GM19467 (cell line): ENCODE data around the gene ASF1B.
A peak's percentile ranks its signal among the peaks of the same experiment; 100 is the strongest.

Experiments used
- ATAC-seq: cut with Tn5 transposase; IDR thresholded peaks from one replicate; pipeline ENCODE4 v1.9.1; 2021; ENCODE audit warnings: mild to moderate bottlenecking, moderate library complexity; ENCODE audit not compliant: unreplicated experiment

The ASF1B gene

DNA sequence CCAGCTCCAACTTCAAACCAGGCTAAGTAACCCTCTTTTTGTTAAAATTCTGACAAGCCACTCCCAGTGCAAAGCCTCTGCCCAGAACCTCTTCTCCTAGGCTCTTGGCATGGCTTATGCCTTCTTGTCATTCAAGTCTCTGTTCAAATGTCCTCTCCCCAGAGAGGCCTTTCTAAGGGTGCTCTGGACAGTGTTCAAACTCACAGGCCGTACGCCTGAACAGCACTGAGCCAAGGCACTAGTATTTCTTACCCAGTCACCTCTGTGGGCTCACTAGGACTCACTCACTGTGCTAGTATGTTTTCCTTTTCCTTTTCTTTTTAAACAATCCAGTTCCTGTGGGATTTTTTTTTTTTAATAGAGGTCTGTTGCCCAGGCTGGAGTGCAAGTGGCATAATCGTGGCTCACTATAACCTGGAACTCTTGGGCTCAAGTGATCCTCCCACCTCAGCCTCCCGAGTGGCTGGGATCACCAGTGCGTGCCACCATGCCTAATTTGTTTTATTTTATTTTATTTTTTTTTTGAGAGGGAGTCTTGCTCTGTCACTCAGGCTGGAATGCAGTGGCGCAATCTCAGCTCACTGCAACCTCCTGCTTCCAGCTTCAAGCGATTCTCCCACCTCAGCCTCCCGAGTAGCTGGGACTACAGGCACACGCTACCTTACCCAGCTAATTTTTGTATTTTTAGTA is 2.3 kb upstream of the ASF1B start:
- ATAC-seq, result no peak

DNA sequence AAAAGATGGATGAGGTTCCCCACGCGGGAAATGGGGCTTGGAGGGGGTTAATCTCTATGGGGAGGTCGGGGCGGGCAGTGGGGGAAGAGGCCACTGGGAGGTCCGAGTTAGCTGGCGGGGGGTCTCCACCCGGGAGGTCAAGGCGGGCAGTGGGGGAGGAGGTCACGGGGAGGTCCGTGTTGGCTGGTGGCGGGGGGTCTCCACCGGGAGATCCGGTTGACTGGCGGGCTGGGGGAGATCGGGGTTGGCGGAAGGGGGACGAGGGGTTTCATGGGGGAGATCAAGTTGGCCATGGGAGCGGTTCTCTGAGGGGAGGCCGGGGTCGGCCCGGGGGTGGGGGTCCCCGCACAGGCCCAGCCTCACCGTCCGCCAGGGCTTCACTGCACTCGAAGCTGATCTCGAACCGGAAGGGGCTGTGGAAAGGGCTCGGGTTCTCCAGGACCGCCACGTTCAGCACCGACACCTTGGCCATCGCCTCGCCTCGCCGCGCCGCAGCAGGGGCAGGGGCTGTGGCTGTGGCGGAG is 342 bp downstream of the ASF1B start:
- ATAC-seq, result no peak

DNA sequence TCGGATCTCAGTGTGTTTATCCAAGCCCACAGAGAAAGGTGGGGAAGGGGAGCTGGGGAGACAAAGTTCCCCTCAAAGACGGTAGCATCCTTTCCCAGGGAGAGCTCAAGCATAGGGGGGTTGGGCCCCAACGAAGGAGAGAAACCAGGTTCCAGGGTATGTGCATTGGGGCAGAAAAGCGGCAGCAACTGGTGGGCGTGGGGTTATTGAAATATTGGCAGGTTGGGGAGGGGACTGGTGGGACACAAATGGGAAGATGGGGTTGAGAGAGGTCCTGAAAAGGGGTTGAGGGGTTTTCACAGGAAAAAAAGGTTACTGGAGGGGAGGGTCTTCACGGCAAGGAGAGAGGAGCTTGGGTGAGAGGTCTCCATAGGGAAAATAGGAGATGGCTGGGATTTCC is 1.0 kb downstream of the ASF1B start:
- ATAC-seq, result no peak

DNA sequence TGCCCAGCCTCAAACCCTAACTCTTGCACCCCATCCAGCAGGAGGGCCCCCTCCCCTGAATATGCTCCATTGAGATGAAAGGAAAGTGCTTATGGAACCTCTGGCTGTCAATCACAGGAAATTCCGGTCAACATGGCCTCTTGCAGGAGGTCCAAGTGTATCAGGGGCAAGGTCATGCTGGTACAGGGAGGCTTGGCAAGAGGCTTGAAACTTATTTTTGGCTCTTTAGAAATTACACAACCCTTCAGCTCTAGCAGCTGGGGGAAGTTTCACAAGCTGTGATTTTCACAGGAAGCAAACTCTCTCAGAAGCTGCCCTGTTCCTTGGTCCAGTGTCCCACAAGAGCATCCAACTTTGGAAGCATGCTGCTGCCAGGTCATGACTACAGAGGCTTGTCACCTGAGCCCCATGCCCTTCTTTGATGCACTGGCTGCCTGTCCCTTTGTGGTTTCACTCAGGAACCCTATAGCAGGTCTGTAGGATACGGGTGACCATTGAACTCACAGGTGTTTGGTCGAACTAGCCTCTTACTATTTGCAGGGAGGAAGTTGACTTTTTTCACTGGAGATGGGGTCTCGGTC is 8.4 kb downstream of the ASF1B start:
- ATAC-seq, result no peak

DNA sequence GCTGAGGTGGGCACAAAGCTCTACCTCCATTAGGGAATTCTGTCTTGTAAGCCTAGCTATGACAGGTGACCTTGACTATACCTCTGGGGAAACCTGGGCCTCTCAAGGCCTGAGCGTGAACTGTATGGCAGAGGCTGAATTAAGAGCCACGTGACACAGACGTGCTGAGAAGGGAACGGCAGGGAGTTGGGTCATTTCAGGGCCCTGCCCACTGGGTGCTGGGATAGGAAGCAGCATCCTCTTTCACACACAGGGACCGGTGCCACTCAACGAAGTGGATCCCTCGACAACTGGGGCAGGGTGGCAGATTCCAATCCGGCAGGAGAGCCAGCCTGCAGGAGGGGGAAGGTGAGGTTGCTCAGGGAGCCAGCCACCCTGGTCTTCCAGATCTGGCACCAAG is 9.2 kb downstream of the ASF1B start:
- ATAC-seq, result no peak

DNA sequence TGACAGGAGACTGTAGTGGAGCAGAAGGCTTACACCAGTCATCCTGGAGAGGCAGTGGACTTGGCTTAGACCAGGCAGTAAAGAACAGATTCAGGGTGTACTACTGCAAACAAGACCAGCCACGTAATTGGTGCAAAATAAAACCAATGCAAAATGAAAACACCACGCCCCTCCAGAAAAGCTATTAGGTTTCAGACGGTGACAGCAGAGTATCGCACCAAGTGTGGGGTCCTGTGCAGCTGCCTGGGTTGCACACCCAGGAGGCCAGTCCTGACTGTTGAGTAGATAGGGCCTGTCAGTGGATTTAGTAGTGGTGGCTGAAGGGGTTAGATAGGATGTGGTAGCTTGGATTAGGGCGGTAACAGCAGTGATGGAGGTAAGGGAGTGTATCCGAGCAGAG is 13.5 kb downstream of the ASF1B start:
- no peak for ATAC-seq

DNA sequence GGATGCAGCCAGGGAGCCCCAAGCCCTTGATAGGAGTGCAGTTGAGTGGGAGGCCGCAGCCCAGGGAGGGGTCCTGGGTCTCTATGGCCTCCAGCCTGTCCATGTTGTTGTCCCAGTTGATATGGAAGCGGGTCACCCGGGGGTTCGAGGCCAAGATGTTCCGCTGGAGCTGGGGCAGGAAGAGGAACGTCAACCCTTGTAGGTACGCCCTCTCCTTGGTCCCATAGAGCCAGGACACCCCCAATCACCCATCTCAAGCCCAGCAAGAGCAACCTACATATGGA is 15.9 kb downstream of the ASF1B start:
- ATAC-seq, result no peak

DNA sequence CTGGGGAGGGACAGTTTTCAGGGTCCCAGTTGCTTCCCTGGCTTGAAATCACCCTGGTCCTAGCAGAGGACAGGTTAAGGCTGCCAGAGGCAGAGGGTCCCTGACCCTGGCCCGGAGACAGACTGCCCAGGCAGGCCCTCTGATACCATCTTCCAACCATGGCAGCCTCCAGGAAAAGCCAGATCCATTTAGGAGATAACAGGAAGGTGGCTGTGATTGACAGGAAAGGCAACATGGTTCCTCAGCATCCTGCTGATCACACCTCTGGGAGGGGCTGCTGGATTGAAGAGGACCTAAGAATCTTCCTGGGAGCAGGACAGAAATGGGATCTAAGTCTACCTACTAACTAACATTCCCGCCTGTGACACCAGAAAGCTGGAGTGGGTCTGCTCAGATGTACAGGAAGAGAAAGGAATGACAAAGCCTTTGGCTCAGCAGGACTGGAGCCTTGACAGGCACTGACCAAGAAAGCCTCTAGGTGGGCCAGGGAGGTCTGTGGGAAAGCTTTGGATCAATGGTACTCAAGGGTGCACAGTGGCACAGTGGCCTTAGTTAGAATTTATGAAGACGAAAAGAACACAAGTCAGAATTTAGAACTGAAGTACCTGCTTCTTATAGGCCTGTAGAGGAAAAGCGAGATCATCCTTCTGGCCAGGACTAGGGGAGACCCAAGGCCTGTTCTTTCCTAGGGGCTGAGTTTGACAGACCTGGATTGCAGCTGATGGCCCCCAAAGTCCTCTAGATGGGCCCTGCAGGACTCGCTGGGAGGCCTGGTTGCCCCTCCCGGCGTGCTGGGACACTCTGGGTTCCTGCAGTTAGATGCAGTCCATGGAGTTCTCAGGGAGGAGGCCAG is 16.5 kb downstream of the ASF1B start:
- ATAC-seq, result no peak

DNA sequence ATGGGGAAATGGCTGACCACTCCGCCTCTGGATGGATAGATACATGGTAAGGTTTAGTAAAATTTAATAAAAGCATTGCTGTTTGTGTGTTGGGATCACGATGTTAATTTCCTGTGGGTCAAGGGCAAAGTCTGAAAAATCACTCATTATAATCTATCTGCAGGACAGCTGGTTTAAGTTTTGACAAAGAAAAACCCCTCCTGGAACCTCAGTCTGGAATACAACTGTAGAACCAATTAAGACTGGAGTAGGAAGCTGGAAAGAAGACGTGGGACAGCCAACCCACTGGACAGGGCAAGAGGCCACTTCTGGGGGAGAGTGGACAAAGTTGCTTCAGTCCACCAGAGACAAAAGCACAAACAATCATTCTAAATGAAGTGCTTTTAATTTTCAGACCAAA is 17.2 kb downstream of the ASF1B start:
- ATAC-seq, result no peak

DNA sequence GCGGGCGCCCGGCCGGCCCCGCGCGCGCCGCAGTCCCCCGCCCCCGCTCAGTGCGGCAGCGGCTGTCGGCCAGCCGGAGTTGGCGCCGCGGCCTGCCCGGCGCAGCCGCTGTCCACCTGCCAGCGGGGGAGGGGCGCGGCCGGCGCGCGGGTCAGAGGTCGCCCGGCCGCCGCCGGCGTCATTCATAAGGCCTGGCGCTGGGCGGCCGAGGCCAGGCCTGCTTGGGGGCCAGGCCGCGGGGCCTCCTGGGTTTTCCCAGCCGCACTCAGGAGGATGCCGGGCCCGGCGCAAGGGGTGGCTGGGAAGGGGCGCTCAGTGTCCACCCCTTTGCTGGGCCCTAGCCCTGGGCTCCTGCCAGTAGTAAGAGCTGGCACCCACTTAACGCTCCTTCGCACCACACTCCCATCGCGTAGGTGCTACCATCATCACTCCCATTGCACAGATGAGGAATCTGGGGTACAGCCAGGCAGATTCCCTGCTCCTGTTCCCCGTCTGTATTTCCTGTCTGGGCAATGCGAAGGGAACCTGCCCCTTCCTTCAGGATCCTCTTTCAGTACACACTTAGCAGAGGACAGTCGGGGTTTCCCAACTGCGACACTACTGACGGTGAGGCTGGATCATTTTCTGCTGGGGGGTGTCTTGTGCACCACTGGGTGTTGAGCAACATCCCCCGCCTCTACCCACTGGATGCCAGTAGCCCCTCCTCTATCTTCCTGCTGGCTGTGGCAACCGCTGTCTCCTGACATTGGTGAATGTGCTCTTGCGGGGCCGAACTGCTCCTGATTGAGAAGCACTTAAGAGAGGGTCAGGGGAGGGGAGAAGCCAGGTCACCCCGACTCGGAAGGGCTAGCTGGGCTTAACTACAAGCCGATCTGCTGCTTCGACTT is 18.0 kb downstream of the ASF1B start:
- ATAC-seq, result peak; percentile 28

DNA sequence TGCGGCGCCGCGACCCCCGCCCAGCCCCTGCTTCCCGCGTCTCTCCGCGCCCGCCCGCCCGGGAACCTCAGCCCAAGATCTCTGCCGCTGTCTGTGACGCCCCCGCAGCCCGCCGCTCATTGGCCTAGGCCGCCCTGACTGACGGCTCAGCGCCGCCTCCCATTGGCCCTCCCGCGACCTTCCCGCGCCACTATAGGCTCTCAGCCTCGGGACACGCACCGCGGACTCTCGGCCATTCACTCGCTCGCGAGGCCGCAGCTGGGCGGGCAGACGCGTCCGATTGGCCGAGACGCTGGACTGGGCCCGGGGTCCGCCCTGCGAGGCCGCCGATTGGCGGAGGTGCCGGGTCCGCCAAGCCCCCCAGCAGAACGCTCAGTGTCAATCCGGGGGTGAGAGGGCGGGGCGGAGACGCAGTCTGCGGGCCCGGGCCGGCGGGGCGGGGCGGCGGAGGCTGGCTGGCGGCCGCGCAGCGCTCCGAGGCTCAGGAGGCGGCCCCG is 18.7 kb downstream of the ASF1B start, which contains the start of gene PRKACA:
PRKACA (minus strand) TSS at position 95 of the 497 bp plus-strand sequence. CDS start 215 bp downstream, outside the sequence.
- peak; percentile 89 for ATAC-seq

DNA sequence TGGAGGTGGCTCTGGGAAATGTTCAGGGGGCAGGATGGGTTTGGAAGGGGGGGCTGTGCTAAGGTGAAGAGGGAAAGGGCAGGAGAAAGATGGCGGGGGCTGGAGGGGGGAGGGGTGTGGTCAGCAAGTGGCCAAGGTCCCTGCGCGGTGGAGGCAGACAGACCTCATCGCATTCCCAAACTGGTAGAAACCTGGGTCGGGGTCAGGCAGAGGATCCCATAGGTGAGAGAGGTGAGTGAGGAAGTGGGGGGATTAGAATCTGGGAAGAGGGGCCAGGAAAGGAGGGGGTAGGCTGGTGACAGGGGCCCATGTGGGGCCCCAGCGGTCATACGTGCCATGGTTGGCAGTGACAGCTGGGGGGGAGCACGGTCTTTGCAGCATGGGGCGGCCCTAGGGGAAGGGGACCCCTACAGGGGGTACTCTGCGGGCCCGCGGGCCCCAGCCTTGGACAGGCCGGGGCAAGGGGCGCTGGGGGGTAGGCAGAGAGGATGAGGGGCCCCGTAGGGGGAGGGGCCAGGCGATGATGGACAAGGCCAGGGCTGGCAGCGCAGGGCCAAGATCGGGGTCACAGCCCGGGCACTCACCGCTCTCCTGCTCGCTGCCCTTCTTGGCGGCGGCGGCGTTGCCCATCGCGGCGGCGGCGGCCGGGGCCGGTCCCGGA is 19.3 kb downstream of the ASF1B start:
- no peak for ATAC-seq

DNA sequence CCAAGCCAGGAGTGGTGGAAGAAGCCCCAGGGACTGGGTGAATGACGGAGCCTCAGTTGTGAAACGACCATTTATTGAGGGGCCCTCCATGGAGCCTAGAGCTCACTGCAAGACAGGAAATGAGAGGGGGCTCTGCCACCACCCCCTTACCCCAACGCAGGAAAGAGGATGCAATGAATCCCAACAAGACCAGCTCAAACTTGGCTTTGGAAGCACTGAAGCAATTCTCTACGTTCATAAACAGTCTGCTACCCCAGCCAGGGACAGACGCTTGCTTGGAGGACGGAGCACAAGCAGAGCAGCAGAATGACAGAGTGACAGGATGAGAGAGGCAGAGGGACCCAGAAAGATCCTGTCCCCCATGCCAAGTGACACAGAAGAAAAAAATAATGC is 19.9 kb downstream of the ASF1B start:
- ATAC-seq, result no peak

DNA sequence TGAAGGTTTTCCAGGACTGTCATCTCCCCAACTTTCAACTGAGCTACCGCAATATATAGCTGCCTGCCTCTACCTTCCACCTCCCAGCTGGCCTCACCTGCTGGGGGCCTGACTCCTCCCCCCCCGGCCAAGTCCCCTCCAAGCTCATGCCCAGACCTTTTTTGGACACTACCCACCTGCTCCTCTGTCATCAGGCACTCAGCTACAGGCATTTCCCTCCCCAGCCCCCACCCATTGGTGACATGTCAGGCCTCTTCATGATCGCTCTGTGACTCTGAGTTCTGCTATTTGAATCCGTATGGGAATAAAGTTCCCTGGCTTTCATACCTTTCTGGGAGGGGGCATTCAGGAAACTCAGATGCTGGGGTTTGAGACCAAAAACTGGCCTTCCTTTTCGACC is 20.6 kb downstream of the ASF1B start:
- no peak for ATAC-seq

DNA sequence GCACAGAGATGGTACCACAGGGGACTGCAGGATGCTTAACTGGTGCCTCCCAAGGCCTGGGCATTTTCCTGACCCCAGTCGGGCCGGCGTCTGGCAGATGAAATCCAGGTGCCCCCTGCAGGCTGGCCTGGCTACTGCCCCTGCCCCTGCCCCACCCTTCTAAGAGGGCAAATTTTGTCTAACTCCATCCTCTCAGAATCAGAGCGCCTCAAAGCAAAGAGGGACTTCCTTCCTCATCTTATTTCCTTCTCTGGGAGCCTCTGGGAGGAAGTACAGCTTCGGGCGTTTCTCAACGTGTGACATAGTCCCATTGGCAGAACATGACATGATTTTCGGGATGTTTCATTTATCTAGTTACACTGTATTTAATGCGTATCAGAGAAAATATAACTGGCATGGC is 21.5 kb downstream of the ASF1B start:
- no peak for ATAC-seq

DNA sequence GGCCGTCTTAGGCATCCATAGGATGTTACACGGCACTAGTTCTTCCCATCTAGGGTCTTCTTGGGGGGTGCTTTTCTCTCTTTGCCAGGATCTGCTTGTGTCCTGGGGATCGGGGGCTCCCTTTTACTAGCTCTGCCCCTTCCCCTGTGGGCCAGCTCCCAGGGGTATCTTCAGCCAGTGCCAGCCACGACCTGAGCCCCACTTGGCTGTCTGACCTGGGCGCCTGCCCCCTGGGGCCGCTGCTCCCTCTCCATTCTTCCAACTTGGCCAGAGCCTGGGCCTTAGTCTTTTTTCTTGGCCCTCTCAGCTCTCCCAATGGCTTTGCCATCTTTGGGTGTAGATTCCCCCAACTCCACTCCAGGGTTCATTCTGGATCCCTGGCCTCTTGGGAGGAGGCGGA is 21.9 kb downstream of the ASF1B start:
- no peak for ATAC-seq

DNA sequence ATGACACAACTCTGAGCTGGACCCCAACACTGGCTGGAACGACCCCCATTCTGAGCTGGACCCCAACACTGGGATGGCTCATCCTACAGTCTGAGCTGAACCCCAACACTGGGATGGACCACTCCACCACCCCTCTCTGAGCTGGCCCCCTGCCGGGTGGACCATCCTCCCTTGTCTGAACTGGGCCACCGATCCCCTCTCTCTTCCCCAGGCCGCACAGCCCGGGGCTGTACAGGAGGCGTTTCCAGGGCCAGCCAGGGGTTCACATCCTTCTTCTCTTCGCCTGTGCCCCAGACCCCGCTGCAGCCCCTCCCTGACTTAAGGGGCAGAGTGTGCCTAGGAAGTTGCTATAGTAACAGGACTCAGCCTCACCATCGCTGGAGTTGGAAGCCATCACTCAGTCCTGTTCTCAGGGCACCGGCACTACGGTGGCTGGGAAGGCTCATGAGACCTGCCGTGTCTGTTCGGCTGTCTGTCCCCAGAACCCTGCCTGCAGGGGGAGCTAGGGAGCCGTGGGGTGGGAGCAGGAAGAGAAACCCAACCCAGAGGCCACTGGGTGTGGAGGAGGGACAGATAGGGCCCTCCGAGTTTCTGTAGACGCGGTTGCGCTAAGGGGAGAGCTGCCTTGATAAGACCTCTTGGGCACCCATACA is 22.5 kb downstream of the ASF1B start:
- ATAC-seq, result no peak

DNA sequence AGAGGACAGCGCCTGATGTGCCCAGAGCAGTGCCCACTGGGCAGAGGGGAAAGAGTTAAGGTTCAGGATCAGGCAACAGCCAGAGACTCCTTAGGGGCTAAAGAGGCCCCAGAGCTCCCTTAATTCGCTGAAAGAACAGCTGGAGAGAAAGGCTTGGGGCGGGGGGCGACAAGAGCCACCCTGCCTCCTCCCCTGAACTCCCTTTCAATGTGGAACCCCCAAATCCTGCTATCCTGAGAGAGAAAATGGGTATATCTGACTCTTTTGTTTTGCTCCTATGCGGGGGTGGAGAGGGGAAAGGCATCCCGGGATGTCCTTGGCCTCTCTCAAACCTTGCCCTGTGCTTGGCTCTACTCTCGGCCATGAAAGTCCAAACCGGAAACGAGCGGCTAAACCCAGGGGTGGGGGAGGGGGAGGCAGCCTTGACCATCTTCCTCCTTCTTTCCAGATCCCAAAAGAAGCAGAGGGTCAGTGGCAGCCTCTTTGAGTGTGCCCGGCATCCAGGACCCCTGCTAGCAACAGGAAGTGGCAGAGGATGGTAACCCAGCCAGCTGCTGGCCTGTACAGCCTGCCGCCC is 23.5 kb downstream of the ASF1B start:
- no peak for ATAC-seq

DNA sequence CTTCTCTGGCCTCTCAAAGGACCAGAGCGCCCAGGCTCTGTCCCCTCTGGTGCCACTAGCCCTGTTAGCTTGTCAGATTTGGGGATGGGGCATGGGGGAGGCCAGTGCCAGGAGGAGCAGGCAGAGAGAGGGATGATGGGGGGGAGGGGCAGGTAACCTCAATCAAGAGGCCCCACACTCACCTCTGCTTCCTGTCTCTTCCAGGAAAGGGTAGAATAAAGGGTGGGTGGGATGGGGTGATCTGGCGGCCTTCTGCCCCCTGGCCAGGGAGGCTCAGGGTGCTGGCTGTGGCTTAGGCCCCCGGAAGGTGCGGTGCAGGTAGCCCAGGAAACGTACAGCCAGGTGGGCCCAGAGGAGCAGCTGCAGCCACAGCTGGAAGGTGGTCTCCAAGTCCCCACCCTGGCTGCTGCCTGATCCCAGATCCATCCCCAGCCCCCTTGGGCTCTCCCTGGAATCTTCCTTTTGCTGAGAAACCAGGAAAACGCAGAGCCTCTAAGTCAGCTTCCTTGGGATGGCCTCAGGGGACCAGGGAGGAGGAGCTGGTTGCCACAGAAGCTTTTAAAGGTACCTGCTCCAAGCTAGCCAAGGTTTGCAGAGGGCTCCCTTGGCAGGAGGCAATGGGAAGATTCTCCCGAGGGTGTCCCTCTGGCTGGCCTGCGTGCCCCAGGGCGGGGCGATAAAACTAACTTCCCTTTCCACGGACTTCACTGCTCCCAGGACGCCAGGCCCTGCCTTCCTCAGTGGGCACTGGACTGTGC is 24.2 kb downstream of the ASF1B start:
- no peak for ATAC-seq
